GM23248 (cell line): ENCODE data around the gene FKBP10. TPM values are rescaled to one million over a fixed set of nuclear protein-coding genes. Genes with fewer than 3 reads are reported as not detected.

Experiments used
- DNase-seq: peaks from one replicate; pipeline ENCODE4 v3.0.0-alpha.2; 2015
- H2AFZ ChIP-seq: fragments of 200-600 bp; sonication (generic); 2 replicates; pipeline ENCODE4 v1.6.1; 2016; ENCODE audit warnings: antibody characterized with exemption
- H3F3A ChIP-seq: fragments of 200-600 bp; sonication (generic); 2 replicates; pipeline ENCODE4 v1.6.1; 2016; ENCODE audit warnings: mild to moderate bottlenecking, antibody characterized with exemption, mixed run types; ENCODE audit not compliant: insufficient read depth
- H3K27ac ChIP-seq: fragments of 200-600 bp; sonication (generic); 2 replicates; pipeline ENCODE4 v1.5.1; 2016; ENCODE audit warnings: mild to moderate bottlenecking
- H3K27me3 ChIP-seq: fragments of 200-600 bp; sonication (generic); replicated peaks from 2 replicates; pipeline ENCODE4 v1.6.1; 2016; ENCODE audit warnings: mild to moderate bottlenecking; ENCODE audit not compliant: insufficient read depth
- H3K36me3 ChIP-seq: fragments of 200-600 bp; sonication (generic); 2 replicates; pipeline ENCODE4 v1.6.1; 2016; ENCODE audit warnings: low read depth, mild to moderate bottlenecking
- H3K4me1 ChIP-seq: fragments of 200-600 bp; sonication (generic); 2 replicates; pipeline ENCODE4 v1.6.1; 2016; ENCODE audit warnings: mild to moderate bottlenecking; ENCODE audit not compliant: insufficient read depth
- H3K4me2 ChIP-seq: fragments of 200-600 bp; sonication (generic); one replicate; pipeline ENCODE4 v1.6.1; 2016; ENCODE audit warnings: mild to moderate bottlenecking; ENCODE audit not compliant: unreplicated experiment
- H3K4me3 ChIP-seq: fragments of 200-600 bp; sonication (generic); 2 replicates; pipeline ENCODE4 v1.5.1; 2016; ENCODE audit warnings: mild to moderate bottlenecking
- H3K79me2 ChIP-seq: fragments of 200-600 bp; sonication (generic); 2 replicates; pipeline ENCODE4 v1.6.1; 2016; ENCODE audit warnings: mild to moderate bottlenecking; ENCODE audit not compliant: insufficient read depth
- H3K9ac ChIP-seq: fragments of 200-600 bp; sonication (generic); 2 replicates; pipeline ENCODE4 v1.6.1; 2016; ENCODE audit warnings: mild to moderate bottlenecking
- H3K9me2 ChIP-seq: fragments of 200-600 bp; sonication (generic); 2 replicates; pipeline ENCODE4 v1.6.1; 2016; ENCODE audit warnings: mixed run types, mild to moderate bottlenecking, moderate library complexity; ENCODE audit not compliant: insufficient read depth
- H3K9me3 ChIP-seq: fragments of 200-600 bp; sonication (generic); one replicate; pipeline ENCODE4 v1.6.1; 2017; ENCODE audit warnings: low read depth
- H4K20me1 ChIP-seq: fragments of 200-600 bp; sonication (generic); 2 replicates; pipeline ENCODE4 v1.6.0; 2016; ENCODE audit not compliant: insufficient read depth
- EZH2 ChIP-seq: fragments of 200-600 bp; sonication (generic); IDR thresholded peaks from 2 replicates; pipeline ENCODE4 v1.6.1; 2018; ENCODE audit warnings: antibody characterized with exemption, mild to moderate bottlenecking; ENCODE audit not compliant: insufficient read depth, poor library complexity, severe bottlenecking
- EZH2phosphoT487 ChIP-seq: fragments of 200-600 bp; sonication (generic); IDR thresholded peaks from 2 replicates; pipeline ENCODE4 v1.6.1; 2018; ENCODE audit warnings: antibody characterized with exemption, moderate library complexity, mild to moderate bottlenecking, low read depth; ENCODE audit not compliant: insufficient read depth
- WGBS, 2 experiments: methylation state at CpG; one replicate each; pipeline ENCODE4 v1.1.6; 2015 to 2017; ENCODE audit warnings: low lambda C conversion rate in 2 of 2, low coverage in 1 of 2; ENCODE audit errors: missing lambda C conversion rate in 2 of 2; 5-methylcytosine and 5-hydroxymethylcytosine counted together
- in situ Hi-C: fragments of 300-500 bp; cut with MboI; formaldehyde crosslinking; loops from 2 replicates; pipeline ENCODE4 v1.15.0; 2020
- polyA plus RNA-seq: library from polyadenylated mRNA; unstranded; fragments of >200 nt; fragmentation: Nextera tagmentation; extraction: Ambion mirVana; gene quantifications from 2 replicates; pipeline ENCODE4 v1.2.1, GENCODE V29; 2016
- total RNA-seq: library from RNA; depleted of rRNA; stranded (reverse); fragments of >200 nt; shearing (Covaris generic); gene quantifications from 2 replicates; pipeline ENCODE4 v1.2.3, GENCODE V29; 2014

Gene FKBP10
- total and polyA plus RNA-seq, 2 experiments from 2014 or later: 81.5 to 759 TPM

DNA sequence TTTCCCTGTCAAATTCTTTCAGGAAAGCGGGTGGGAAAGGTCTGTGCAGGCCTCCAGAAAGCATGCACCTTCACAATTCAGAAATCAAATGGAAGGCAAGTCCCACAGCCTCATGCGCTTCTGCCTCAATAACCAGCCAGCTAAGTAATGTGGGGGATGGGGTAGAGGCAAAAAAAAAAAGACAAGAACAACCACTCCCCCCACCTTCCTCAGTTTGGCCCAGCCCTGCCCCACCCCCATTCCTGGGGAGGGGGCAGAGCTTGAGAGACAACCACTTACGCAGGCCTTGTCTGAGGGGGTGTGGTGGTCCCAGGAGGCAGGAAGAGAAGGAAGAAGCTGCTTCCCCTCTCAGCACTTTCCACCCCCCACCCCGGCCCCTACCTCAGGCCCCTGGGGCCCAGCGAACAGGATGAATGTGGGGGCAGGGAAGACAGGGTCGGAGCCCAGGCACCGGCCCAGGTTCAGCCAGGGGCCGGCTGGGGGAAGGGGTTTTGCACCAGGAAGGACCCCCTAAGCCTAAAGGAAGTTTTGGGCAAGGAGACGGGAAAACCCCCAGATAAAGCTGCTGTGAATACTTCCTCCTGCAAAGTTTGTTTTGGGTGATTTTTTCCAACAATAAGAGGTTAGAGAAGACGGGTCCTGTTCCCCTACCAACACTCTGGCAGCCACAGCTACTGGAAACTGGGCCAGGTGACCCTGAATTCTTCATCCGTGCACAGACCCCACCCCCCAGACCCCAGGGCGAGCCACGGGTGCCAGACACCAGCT, 27.5 kb upstream of the FKBP10 start:
- Histone ChIP-seq H3K4me2 (peak overlapping the region; percentile 46), H4K20me1 (no peaks in the 10 kb centered on the region), H2AFZ (no peak overlapping the region), H3K9me3 (no peaks in the 10 kb centered on the region), H3K27me3 (no peaks in the 10 kb centered on the region), H3K4me3 (no peak overlapping the region; the same call in 1 of the 2 replicates), H3K36me3 (no peaks in the 10 kb centered on the region), H3F3A (no peaks in the 10 kb centered on the region), H3K4me1 (no peaks in the 10 kb centered on the region), H3K79me2 (no peaks in the 10 kb centered on the region), H3K9me2 (no peaks in the 10 kb centered on the region), H3K27ac (no peak overlapping the region), H3K9ac (no peak overlapping the region)
- TF ChIP-seq EZH2 (no peak), EZH2phosphoT487 (no peak)
- in situ Hi-C loops: no loop called here
- WGBS, 2 experiments: 44 to 47% methylated on average over 13 of the region's 13 CpGs
- no peak for DNase-seq

DNA sequence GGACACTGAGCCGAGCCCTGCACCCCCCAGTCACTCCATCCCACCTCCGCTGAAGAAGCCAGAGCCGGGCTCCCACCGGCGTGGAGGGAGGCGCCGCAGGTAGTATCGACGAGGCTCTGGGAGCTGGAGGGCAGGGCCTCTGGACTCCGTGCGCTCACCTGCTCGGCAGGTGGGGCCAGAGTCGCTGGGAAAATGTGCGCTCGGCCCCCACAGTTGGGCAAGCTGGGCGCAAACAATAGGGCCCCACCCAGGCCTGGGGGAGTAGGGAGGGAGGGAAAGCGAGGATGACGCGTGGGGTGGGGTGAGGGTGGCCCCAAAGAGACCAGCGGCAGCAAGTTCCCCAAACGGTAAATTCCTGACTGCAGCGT, 27.0 kb upstream of the FKBP10 start:
- peak overlapping the region; percentile 33; the same call in 1 of the 2 replicates for H3K9ac ChIP-seq
- peak overlapping the region; percentile 69 for H3K4me3 ChIP-seq
- H3K27me3 ChIP-seq: no peaks in the 10 kb centered on the region
- H4K20me1 ChIP-seq: no peaks in the 10 kb centered on the region
- TF ChIP-seq EZH2 (no peak), EZH2phosphoT487 (no peak)
- no peaks in the 10 kb centered on the region for H3F3A ChIP-seq
- H3K4me2 ChIP-seq: peak overlapping the region; percentile 46
- no peaks in the 10 kb centered on the region for H3K9me2 ChIP-seq
- H3K4me1 ChIP-seq: no peaks in the 10 kb centered on the region
- H2AFZ ChIP-seq: peak overlapping the region; percentile 72
- H3K79me2 ChIP-seq: no peaks in the 10 kb centered on the region
- in situ Hi-C loops: no loop called here
- no peak overlapping the region for H3K27ac ChIP-seq
- 12 to 15% methylated on average over 16 to 22 of the region's 22 CpGs for WGBS, 2 experiments
- DNase-seq: peak; percentile 34
- H3K9me3 ChIP-seq: no peaks in the 10 kb centered on the region
- H3K36me3 ChIP-seq: no peaks in the 10 kb centered on the region

DNA sequence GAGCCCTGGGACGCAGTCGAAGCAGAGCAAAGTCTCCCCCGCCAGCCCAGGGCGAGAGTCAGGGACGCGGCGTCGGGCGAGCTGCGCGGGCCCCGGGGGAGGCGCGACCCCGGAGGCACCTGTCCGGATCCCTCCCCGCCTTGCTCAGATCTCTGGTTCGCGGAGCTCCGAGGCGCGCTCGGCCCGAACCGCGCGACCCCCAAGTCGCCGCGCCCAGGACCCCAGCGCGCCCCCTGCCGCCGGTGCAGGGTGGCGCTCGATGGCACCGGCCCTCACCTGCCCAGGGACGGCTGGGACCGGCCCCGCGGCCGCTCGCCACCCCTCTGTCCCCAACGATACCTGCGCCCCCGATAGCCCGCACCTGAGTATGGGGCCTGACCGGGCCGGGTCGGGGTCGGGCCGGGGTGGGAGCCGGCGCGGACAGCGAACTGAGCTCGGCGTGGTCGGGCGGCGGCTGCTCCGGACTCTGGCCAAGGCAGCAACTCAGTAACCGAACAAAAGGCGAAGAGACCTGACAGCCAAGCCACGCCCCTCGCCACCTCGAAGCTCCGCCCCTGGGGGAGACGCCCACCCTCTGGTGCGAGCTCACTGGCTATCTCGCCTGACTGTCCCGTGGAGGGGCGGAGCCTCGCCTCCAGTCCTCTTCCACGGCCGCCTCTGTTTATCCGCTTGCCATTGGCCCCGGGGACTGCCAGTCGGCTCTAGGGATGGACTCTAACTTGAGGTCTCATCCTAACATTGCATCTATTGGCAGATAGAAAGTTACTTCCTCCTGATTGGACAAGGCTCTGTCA, 26.4 kb upstream of the FKBP10 start, which contains the start of gene JUP:
TSS of gene JUP (minus strand) at position 485 of the 794 bp plus-strand sequence. CDS start 14,857 bp downstream, outside the sequence.
- no peaks in the 10 kb centered on the region for H3F3A ChIP-seq
- no peaks in the 10 kb centered on the region for H3K9me3 ChIP-seq
- H3K27me3 ChIP-seq: no peaks in the 10 kb centered on the region
- H4K20me1 ChIP-seq: no peaks in the 10 kb centered on the region
- in situ Hi-C loops: no loop called here
- H3K36me3 ChIP-seq: no peaks in the 10 kb centered on the region
- H3K79me2 ChIP-seq: no peaks in the 10 kb centered on the region
- H3K4me2 ChIP-seq: peak within 1 kb of the TSS; percentile 46
- no peaks in the 10 kb centered on the region for H3K9me2 ChIP-seq
- 2% methylated on average over 48 to 55 of the region's 79 CpGs for WGBS, 2 experiments
- no peaks in the 10 kb centered on the region for H3K4me1 ChIP-seq
- H3K4me3 ChIP-seq: peak within 1 kb of the TSS; percentile 69
- peak within 1 kb of the TSS; percentile 33 for H3K9ac ChIP-seq
- H3K27ac ChIP-seq: no peak within 1 kb of the TSS
- DNase-seq: peak; percentile 96
- peak within 1 kb of the TSS; percentile 72 for H2AFZ ChIP-seq
- TF ChIP-seq EZH2: no peak
- TF ChIP-seq EZH2phosphoT487: no peak

DNA sequence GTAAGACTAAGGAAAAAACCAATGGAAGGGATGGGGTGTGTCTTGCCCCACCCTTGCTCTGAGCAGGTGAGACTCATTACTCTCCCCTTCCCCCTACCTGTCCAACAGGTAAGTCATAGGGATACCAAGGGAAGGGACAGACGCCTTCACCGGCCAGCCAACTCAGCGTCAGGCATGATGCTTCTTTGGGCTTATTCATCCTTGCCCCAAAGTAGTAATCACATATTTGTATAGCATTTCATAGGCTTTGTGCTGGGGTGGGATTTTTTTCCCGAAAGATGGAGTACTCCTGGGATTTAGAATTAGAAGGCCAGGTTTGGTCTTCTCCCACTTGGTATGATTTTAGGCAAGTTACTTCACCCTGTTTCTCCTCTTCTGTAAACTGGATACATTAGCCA, 25.8 kb upstream of the FKBP10 start:
- WGBS, 2 experiments: 20 to 38% methylated on average over 4 of the region's 4 CpGs
- Histone ChIP-seq H3K9me2 (no peaks in the 10 kb centered on the region), H3K79me2 (no peaks in the 10 kb centered on the region), H3K36me3 (no peaks in the 10 kb centered on the region), H4K20me1 (no peaks in the 10 kb centered on the region), H3K4me3 (no peak overlapping the region), H2AFZ (no peak overlapping the region), H3K27me3 (no peaks in the 10 kb centered on the region), H3K9me3 (no peaks in the 10 kb centered on the region), H3K27ac (no peak overlapping the region), H3K9ac (no peak overlapping the region), H3K4me1 (no peaks in the 10 kb centered on the region), H3F3A (no peaks in the 10 kb centered on the region), H3K4me2 (no peak overlapping the region)
- no peak for DNase-seq
- TF ChIP-seq EZH2 (no peak), EZH2phosphoT487 (no peak)
- in situ Hi-C loops: no loop called here
